ENCODE results near the gene PSMF1.
A peak's percentile ranks its signal among the peaks of the same experiment; 100 is the strongest.

DNA sequence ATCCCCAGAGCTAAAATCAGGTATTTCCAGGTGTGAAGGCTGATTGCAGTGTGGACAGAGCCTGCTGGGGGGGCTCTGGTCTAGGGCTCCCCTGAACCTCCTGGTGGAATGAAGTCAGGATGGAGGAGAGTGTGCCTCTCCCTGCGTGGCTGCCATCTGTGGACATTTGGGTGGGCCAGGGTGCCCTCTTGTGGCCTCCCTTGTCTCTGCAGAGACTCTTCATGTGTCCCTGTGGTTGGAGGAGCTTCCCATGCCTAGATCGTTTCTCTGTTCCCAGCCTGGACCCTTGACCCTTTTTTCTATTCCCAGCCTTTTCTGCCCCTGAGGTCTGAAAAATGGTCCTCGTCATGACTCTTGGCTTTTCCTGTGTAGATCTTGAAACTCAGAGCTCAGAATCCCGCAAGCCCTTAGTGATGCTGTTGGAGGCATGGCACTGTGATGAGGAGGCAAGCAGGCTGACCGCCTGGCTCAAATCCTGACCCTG lies 9.9 kb upstream of the PSMF1 start:
- TF ChIP-seq EP300 (IDR thresholded peaks at IDR 0.05), result no peak
- TF ChIP-seq, protein P1, sequence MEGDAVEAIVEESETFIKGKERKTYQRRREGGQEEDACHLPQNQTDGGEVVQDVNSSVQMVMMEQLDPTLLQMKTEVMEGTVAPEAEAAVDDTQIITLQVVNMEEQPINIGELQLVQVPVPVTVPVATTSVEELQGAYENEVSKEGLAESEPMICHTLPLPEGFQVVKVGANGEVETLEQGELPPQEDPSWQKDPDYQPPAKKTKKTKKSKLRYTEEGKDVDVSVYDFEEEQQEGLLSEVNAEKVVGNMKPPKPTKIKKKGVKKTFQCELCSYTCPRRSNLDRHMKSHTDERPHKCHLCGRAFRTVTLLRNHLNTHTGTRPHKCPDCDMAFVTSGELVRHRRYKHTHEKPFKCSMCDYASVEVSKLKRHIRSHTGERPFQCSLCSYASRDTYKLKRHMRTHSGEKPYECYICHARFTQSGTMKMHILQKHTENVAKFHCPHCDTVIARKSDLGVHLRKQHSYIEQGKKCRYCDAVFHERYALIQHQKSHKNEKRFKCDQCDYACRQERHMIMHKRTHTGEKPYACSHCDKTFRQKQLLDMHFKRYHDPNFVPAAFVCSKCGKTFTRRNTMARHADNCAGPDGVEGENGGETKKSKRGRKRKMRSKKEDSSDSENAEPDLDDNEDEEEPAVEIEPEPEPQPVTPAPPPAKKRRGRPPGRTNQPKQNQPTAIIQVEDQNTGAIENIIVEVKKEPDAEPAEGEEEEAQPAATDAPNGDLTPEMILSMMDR (IDR thresholded peaks at IDR 0.05), result peak in 4 of 7 experiments; percentile 21 to 67 (median 62)
- TF ChIP-seq POLR2A (IDR thresholded peaks at IDR 0.05), result no peak
- no peak for TF ChIP-seq POLR2AphosphoS5 (IDR thresholded peaks at IDR 0.05)

Measured in stomach (tissue), 4 donors.